ENCODE results near the gene SCN5A. TPM values are rescaled to one million over a fixed set of nuclear protein-coding genes. Genes with fewer than 3 reads are reported as not detected.

Gene SCN5A
- 0.18 TPM in 1 of 2 replicates, not detected in the other for total RNA-seq

DNA sequence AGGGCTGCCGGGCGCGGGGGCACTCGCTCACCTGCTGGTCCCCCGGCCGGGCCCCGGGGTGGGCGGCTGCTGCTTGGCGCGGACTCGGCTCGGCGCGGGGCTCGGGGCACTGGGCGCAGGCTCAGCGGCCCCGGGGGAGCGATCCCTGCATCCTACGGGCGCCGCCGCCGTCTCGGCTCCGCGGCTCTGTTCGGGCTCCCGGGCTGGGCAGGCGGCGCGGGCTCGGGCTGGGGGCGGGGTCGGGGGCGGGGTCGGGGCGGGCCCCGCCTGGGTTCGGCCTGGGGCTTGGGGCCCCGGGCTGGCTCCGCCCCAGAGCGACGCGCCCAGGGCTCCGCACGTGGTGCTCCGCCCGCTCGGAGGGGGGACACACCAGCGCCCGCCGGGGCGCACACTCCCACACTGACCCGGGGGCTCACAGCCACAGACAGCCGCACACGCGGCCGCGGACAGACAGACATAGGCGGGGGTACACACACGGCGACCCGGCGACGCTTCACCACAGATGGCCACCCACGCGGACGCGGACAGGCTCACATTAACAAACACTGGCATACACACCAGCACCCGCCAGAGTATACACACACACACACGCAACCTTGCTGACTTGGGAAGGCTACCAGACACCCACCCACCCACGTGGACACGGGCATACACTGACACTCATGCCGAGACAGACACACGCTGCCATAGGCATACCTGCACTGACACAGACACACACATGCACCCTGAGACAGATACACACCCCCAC is at the start of gene SCN5A:
Gene SCN5A (minus strand): TSS at position 188 of the 748 bp plus-strand sequence. CDS start 16,380 bp downstream, outside the sequence.

Other genes starting within 250 kb of the SCN5A start
- 0.29 and 0.89 TPM in 2 replicates for gene ACVR2B, start 195.8 kb downstream of the SCN5A start, total RNA-seq
- gene EXOG, start 153.3 kb downstream of the SCN5A start, total RNA-seq = 5.2 and 8.9 TPM in 2 replicates
- not detected in 2 replicates for gene SCN10A, start 166.5 kb upstream of the SCN5A start, total RNA-seq